HG03280 (cell line): ENCODE results near the gene MKLN1.

Experiments used
- ATAC-seq: cut with Tn5 transposase; IDR thresholded peaks from one replicate; pipeline ENCODE4 v1.9.1; 2021; ENCODE audit warnings: mild to moderate bottlenecking, moderate library complexity; ENCODE audit not compliant: unreplicated experiment

Gene MKLN1

DNA sequence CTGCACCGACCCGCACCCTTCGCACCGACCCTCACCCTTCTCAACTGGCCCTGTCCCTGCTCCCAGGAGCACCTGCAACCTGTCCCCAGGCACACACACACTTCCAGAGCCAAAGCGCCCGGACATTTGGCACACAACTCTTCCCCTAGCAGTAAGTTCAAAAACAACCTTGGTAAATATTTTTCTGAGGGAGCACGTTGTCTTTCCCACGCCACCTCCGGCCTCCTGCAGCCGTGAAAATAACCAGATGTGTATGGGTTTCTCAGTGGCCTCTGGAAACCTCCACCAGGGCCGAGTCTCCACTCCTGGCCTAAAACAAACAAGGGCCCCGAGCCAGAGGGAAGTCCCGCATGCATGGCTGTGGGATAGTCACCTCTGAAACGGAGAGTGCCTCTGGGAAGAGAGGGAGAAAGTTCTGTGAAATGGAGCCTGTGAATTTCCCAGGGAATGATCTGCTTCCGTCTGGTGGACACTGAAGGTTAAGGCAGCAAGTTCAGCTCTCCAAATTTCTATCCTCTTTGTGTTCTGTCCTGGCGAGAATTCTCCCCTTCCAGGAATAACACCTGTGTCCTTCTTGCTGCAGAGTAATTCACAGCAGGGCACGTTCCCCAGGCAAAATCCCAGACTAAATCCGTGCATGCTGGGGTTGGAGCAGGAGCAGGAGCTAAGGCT, 213.0 kb downstream of the MKLN1 start:
- ATAC-seq: no peak

DNA sequence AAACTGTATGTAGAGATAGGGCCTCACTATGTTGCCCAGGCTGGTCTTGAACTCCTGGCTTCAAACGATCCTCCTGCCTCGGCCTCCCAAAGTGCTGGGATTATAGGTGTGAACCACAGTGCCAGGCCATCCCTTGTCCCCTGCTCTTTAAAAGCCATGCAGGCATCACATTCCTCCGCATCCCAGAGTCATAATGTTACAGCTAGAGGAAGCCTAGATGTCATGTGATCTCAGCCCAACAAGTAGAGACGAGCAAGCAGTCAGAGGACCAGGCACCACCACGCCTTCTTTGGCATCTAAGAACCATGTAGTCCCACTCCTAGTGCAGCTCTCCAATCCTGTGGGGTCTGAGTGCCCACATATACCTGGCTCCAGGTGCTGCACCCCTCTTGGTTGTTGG, 215.6 kb downstream of the MKLN1 start:
- no peak for ATAC-seq

DNA sequence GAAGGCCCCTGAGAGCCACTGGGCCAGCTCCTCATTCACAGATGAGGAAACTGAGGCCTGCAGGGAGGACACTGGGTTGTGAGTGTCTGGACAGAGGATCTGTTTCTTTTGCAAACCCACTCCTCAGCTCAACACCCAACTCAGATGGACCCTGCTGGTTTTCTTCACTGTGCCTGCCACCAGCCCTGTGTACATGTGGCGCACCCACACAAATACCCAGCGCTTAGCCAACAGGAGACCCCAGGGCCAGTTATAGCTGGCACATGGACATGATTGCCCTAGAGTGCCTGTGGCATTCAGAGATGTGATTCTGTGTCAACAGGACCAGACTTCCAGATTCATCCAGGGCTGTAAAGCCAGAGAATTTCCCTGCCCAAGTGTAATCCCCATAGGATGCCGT, 216.3 kb downstream of the MKLN1 start:
- no peak for ATAC-seq

DNA sequence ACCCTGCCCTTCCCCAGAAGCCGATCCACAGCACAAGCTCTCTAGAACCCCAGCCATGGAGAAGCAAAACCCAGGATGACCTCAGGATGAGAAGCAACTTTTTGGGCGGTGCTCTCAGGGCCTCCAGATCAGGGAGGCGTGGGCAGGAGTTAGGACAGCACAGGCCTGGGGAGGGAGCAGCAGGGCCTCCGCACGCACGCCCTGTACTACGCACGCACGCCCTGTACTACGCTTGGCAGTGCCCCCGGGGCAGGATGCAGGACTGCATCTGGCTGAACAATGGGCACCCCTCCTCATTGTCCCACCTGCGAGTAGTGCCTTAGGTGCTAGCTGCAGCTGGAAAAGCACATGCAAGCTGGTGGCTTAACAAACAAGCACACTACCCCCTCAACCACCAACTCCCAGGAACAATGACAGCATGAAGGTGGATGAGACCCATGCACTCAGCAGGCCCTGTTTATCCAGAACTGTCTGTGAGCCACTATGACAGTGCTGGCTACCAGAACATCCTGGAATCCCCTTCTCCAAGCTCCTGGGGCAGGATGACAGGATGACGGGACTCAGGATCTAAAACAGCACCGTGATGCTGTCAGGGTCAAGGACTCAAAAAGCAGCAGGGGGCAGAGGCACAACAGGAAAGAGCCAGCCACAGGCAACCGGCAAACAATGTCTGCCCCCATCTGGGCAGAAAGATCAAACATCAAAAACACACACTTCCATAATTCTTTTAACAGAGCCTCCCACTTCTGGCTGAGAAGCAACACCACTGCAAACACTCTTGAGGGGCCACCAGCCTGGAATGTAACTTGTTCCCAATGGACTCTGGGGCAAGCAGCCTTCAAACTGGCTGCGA, 217.0 kb downstream of the MKLN1 start:
- ATAC-seq: no peak

DNA sequence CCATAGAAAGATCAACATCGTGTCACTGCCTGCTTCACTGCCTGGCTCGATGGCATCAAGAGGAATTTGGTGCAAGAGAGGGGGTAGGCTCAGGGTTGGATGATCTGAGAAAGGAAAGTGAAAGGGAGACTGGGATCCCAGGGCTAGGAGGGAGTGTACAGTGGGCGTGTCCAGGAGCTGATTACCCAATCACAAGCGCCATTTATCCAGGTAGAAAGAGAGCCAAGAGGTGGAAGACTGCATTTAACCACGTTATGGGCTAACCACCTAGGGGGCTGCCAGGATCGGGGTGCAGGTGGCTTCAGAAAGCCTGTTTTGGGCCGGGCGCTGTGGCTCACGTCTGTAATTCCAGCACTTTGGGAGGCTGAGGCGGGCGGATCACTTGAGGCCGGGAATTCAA, 218.4 kb downstream of the MKLN1 start:
- ATAC-seq: no peak
